HG03103 (cell line): ENCODE data around the gene MRM1.

ENCODE experiments used
- ATAC-seq: cut with Tn5 transposase; IDR thresholded peaks from one replicate; pipeline ENCODE4 v1.9.1; 2021; ENCODE audit warnings: low read depth; ENCODE audit not compliant: unreplicated experiment

Gene MRM1

DNA sequence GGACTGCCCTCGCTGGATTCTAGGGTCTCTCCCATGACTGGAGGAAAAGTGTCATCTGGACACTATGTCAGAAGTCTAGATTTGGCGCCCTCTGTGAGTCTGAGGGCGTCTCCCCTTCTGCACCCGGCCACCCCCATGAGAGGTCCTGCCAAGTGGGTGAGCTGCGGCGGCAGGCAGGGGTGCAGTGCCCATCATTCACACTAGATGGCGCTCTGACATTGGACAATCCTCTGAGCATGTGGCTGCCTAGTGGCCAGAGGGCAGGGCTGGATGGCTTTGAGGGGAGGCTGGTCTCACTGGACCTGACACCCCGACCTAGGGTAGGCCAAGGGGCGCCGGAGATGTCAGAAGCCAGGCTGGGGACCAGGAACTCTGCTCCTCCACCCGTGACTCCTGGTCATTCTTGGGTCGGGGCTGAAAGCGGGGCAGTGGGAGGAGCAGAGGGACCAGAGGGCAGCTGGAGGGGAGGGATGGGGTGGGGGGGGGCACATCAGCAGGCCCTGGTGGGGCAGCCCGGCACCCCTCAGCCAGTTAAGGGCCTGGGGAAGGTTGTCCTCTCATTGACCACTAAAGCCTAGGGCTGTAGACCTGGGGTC, 28.0 kb downstream of the MRM1 start:
- no peak for ATAC-seq

DNA sequence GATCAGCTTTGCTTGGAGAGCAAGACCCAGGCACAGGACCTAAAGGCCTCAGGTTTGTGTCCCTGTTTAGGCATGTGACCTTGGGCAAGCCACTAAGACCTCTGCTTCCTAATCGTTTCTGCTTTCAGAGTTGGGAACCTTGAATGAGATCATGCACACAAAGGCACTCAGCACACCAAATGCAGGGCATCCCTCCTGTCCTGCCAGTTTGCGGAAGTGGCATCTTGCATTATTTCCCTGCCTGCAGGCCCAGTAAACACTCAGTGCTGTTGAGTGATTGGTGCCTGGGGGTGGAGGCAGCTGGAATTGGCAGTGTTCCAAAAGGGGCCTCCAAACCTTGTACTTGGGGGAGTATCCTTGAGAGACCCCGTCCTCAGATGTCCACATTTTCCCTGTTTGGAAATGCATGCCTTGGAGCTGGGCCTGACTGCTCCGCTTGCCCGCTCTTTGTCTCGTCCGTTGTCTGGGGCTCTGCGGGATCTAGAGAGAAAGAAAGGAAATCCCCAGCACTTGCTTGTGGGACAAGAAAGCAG, 28.7 kb downstream of the MRM1 start:
- ATAC-seq: no peak

DNA sequence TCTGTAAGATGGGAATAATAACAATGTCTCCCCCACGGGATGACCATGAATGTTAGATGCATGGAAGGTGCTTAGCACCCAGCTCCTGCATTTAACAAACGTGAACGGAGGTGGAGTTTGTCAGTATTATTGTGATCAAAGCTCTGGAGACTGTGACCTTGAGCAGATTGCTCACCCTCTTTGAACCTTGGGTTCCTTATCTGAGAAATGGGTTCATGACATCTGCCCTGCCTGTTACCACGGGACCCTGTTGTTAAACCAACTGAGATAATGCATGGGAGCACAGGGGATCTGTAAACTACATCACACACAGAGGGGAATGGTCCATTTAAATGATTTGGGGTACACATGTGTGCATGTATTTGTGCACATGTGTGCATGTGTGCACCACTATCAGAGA, 29.6 kb downstream of the MRM1 start:
- ATAC-seq: no peak

DNA sequence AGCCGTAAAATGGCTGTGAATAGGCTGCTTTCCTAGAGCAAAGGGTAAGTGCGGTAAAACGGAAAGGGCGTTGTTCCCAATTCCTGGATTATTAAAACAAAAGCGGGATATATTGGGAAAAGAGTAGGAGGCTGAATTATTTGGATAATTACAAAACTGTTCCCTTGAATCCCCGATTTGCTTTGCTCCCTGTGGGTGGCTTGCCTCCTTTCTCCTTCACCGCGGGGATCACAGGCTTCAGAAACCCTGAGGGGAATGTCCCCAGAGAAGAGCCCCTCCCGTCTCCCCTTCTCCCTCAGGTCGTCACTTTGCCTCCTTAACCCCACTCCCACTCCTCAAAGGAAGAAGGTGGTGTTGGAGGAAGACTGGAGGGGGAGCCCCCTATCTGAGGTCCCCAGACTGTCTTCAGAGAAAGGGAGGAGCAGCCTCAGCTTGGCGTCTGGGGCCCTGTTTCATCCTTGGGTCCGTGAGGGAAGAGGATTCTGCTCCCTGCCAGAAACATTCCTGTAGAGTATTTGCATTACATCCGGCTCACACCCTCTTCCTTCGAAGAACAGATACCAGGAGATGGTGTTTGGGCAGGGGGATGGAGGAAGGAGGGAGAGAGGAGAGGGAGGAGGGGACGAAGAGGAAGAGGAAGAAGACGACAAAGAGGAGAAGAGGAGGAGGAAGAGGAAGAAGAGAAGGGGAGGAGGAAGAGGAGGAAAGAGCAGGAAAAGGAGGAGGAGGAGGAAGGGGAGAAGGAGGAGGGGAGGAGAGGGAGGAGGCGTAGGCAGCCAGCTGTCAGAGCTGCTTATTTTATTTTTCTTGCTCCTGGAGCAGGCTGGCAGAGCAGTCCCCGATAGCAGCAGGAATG, 31.8 kb downstream of the MRM1 start:
- ATAC-seq: no peak

DNA sequence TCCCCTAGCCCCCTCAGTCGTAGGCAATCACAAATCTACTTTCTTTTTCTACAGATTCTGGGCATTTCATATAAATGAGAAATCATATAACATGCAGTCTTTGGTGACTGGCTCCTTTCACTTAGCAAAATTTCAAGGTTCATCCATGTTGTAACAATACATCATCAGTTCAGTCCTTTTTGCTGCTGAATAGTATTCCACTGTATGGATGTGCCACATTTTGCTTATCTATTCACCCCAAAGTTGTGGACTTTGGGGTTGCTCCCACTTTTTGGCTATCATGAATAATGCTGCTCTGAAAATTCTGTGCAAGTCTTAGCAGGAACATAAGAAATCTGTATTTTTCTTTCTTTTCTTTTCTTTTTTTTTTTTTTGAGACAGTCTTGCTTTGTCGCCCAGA, 39.0 kb downstream of the MRM1 start:
- no peak for ATAC-seq

DNA sequence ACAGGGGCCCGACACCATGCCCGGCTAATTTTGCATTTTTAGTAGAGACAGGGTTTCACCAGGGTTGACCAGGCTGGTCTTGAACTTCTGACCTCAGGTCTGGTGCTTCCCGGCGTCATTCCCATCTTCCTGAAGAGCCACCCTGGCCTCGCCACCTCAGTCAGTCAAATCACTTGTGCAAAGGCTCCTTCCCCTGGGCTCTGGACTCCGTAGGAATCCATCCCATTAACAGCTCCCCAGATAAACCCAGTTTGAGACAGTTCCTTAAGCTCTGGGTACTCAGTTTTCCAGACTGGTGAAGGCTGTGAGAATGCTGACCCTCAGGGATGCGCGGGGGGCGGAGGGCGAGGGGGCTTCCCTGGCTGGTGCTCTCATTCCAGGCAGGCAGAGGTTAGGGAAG, 39.5 kb downstream of the MRM1 start:
- no peak for ATAC-seq

DNA sequence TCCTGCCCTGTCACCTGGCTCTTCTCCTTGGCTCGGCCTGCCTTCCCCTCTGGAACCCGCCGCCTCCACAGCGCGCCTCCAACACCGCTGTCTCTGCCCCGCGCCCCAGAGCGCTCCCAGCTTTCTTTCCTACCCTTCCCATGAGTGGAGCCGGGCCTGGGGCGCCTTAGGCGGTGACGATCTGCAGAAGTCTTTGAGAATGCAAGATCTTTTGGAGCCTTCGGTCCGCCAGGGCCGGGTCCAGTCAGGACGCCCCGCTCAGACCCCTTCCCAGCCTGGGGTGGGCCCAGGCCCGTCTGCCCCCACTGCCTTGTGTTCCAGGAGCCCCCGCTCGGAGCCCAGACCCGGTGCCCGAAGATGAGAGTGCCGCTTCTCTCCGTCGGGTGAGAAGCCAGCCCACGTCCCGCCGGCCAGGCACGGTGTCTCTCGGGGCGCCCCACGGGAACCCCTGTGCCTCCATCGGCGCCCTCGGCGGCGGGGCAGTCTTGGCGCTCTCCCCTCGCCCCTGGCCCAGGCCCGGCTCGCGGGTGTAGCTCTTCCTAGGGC, 40.0 kb downstream of the MRM1 start:
- no peak for ATAC-seq

DNA sequence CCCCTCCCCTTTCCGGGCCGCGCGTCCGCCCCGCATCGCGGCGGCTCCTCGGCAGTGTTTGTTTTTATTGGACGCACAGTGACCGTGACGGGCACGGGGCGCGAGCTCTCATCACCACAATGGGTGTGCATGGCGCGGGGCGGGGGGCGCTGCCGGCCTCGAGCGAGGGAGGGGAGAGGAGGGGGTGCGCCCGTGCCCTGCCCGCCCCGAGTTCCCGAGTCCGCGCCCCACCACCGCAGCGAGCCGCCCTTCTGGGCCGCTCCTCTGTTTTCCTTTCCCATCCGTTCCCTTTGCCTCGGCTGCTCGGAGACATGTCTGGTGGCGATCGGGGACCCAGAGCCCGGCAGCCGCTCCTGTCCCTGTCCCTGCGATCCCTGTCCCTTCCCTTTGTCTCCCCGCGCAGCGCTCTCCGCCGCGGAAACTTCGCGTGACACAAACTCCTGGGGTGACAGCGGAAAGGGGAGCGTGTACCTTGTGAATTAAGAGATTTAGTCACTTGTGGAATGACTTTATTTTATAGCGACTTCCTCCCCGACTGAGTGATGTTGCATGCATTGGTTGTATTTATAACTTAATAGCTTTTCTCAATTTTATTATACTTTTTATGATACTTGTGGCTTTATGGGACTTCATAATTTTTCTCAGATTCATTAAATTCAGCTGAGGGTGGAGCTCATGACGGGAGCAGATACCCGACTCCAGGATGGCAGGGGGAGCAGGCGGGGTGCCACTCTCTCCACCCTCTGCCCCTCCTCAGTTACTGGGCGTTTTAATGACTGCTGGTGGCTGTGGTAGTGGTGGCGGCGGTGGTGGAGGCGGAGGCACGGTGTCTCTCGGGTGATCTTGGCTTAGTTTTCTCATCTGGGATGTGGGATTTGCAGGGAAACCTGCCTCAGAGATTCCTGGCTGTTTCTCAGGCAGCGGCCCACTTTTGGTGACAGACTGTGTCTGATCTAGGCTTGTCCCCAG, 40.8 kb downstream of the MRM1 start:
- no peak for ATAC-seq

DNA sequence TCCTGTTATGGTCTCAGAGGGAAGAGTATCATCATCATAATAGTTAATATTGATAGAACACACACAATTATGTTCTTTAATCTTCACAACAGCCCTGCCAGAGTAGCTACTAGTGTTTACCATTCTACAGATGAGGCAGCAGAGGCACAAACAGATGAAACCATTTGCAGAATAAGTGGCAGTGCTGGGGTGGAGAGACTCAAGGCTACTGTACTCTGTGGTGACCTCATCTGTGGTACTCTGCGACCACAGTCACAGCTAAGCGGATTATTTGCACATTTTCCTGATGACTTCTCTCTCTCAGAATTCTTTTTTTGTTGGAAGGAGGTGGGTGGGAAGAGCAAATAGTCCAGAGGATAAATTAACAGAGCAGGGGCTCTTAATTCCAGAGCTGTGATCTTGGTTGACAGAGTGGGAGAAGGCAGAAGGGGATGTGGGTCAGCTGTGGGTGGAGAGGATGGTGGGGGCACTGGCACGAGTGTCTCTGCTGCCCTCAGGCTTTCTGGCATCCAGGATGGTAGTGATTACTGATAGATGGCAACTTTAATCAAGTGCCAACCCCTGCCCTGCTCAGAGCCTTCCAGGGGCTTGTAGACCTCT, 41.8 kb downstream of the MRM1 start:
- no peak for ATAC-seq

DNA sequence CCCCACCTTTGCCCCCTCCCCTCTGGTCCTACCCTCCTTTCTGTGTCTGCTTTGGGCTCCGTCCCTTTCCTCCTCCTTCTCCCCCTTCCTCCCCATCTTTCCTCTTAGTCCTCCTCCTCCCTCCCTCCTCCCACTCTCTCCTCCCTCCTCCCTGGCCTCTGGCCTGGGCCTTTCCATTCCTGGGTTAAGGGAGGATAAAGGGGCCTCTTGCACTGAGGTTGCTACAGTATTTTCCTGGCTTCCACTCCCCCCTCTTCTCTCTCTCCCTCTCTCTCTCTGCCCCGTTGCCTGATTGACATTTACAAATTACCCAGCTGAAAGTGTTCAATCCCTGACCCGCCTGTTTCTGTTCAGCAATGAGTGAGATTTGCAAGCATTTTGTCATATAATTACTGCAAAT, 44.0 kb downstream of the MRM1 start:
- ATAC-seq: no peak

DNA sequence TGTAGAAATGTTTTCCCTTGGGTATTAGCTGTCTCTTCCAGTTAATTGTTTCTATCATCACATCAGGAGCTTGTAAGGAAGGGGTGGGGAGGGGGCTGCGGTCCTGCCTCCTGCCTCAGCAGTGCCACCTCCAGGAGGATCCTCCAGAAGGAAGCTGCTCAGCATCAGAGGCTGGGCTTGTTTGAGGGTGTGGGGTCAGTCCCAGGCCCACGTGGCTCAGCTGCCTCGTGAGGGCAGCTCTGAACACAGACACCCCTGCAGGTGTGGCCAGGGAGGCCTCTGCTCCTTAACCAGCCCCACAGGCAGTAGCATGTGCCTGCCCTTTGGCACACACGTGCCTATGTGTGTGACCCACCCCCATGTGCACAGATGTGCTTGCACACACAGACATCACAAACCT, 46.3 kb downstream of the MRM1 start:
- ATAC-seq: no peak

DNA sequence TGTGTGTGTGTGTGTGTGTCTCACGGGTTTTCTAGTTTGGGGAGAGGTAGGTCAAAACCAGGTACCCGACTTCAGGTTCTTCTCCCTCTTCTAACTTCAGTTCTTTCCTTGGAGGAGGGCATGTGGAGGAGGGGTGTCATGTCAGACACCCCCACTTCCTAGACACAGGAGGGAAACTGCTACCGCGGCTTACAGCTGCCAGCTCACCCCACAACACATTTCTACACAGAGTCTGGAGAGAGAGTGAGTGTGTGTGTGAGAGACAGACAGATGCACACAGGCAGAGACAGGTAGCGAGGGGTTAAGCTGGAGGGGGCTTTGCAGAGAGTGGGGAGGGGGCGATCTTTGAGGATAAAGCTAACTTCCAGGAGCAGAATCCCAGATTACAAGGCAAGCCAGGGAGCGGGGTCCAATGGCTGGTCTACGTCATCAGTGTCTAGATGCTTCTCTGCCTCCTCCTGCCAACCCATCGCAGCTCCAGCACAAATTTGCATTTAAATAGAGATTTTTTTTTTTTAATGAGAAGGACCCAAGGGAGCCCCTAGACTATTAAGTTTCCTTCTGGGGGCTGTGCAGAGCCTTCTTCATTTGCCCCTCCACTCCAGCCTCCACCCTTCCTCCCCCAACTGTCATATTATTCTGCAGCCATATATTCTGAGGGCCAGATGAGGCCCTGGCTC, 48.9 kb downstream of the MRM1 start:
- no peak for ATAC-seq

DNA sequence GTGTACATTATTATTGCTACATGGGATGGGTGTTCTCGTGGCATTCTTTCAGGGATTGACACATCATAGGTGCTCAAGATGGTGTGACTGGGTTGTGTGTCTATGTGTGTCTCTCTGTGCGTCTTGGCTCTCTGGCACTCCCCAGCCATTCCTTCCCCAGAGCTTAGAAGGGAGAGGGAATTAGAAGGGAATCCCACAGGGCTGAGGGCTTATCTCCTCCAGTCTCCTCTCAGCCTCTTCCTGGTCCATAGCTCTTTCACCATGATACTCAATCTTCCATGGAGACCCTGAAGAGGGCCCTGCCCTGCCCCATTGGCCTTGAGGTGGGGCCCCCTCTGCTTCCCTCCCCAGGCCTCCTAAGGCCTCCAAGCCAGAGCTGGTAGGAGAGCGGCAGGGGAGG, 52.0 kb downstream of the MRM1 start:
- ATAC-seq: no peak

DNA sequence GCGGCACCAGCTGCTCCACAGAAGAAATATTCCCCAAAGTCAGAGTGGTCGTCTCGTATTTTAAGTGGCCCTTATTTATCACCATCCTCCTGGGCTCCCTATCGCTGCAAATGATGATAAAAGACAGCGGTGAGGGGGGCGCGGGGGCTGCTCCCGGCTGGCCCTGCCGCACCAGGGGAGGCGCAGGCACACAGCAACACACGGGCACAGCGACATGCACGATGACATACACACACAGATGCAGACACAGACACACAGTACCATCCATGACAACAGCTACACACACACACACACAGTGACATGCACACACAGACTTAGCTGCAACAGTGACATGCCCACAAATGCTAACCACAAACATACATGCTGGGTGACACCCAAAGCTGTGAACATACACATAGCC, 52.5 kb downstream of the MRM1 start:
- ATAC-seq: no peak

DNA sequence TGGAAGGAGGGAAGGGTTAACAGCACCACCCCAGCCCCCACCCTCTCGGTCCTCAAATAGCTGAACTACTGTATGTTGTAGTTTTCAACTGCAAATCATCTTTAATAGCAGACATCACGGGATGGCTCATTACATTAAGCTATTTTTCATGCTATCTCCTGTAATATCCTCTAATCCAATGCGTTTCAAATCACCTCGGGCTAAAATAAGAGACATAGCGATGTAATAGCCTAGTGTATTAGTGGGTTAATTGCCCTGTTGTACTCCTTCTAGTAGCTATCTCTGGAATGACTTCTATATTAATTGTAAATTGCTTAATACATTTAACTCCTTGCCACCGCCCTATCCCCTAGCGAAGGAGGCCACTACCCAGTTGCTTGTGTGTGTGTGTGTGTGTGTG, 54.3 kb downstream of the MRM1 start:
- ATAC-seq: no peak

DNA sequence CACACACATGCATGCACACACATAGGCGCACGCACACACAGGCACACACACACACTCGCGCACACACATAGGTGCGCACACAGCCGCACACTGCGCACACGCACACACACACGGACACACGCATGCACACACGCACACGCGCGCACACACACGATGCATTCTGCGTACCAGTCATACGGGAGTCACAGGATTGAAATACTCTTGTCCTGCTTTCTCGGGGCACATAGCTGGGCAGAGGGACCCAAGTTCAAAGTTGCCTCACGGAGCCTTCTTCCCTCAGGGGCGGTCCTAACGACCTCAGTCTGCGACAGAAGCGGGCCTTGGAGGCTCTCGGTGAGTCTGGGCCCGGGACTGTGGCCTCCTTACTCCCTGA, 56.0 kb downstream of the MRM1 start:
- no peak for ATAC-seq

DNA sequence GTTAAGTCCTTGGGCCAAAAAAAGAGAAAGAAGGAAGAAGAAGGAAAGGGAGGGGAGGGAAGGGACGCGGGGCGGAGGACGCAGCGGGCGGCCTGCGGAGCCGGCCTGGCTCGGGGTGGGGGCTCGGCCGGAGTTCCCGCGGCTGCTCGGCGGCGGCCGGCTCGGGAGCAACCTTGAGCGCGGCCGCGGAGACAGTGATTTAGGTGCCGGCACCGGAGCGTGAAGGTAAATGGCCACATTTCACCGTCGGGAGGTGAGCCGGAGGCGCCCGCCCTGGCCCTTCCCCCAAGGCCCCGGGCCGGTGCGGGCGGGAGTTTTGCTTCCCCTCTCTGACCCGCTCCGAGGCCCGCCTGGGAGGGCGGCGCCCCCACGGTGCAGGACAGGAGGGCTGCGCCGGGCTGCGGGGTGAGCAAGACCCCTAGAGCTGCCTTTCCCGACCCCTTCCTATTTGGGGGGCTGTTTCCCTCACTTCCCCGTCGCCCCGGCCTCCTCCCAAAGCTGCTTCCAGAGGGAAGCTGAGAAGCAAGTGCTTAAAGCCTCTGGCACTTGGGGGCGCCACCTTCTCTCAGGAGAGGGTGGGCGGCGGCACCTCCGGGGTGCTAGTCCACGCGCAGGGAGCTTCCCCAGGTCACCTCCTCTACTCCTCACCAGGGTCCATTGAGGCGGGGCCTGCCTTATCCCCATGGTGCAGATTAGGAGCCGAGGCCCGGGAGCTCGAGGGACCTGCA, 56.5 kb downstream of the MRM1 start:
- ATAC-seq: no peak
